GM11168 (cell line): ENCODE results near the gene APPBP2.

ENCODE experiments used
- in situ Hi-C: fragments of 300-500 bp; cut with MboI; formaldehyde crosslinking; loops from one replicate; pipeline ENCODE4 v1.12.0; 2022; ENCODE audit warnings: low sequenced_read_pairs; ENCODE audit not compliant: unreplicated experiment

Gene APPBP2

DNA sequence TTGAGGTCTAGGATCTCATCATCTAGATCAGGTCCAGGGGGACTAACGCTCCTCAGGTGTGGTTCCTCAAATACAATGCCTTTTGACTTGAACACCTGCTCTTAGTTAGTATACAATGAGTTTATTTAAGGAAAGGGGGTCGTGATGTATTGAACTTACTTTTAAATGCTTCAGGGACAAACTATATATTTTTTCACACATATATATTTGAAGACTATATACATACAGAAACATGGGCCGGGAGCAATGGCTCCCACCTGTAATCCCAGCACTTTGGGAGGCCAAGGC lies 122.6 kb downstream of the APPBP2 start:
- in situ Hi-C loops, result no loop called here

DNA sequence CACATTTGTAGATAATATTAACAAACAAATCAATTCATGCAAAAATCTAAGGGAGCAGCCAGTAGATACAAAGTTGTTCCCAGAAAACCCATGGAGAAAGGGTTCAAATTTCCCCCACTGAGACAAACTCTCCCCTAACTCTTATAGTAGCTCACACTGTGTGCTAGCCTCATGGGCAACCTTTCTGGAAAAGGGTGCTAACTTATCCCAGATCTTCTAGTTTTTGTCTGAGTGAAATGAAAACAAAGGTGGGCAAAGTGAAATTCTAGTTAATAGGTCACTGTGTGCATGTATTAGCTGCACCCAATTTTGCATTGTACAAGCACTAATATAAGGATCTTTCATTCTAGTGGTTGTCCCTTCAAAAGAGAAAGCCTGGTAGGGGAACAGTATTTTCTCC lies 124.2 kb downstream of the APPBP2 start:
- in situ Hi-C loops, result no loop called here

DNA sequence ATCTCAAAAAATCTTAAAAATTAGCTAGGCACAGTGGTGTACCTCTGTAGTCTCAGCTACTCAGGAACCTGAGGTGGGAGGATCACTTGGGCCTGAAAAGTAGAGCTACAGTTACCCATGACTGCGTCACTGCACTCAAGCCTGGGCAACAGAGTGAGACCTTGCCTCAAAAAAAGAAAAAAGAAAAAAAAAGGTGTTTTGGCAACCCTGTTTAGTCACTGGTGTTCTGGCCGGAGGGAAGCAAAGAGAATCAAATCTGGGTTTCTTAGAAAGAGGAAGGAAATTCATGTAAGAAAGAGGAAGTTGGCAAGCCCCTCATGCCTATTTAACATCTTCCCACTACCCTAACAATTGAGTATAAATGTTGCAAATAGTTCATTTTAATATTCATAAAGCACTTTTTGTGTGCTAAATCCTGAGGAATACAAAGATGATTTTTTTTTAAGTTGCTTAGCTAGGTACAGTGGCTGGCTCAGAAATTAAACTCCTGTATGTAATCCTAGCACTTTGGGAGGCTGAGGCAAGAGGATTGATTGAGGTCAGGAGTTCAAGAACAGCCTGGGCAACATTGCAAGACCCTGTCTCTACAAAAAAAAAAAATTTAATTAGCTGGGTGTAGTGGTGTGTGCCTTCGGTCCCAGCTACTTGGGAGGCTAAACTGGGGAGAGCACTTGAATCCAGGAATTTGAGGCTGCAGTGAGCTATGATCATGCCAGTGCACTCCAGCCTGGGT lies 127.6 kb downstream of the APPBP2 start:
- in situ Hi-C loops, result no loop called here

DNA sequence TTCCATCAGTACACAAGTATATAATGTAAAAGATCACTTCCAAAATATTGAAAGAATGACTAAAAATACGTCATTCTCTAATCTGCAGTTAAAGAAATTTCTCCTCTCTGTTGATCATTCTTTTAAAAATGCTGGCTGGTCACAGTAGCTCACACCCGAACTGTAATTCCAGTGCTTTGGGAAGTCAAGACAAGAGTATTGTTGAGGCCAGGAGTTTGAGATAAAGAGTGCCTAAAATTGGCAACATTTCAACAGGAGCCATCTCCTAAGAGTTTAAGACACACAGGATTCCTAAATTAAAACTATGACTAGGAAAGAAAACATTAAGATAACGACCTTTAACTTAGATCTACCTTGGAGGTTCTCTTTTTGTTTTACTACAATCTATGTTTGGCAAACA lies 129.6 kb downstream of the APPBP2 start:
- in situ Hi-C loops, result no loop called here

DNA sequence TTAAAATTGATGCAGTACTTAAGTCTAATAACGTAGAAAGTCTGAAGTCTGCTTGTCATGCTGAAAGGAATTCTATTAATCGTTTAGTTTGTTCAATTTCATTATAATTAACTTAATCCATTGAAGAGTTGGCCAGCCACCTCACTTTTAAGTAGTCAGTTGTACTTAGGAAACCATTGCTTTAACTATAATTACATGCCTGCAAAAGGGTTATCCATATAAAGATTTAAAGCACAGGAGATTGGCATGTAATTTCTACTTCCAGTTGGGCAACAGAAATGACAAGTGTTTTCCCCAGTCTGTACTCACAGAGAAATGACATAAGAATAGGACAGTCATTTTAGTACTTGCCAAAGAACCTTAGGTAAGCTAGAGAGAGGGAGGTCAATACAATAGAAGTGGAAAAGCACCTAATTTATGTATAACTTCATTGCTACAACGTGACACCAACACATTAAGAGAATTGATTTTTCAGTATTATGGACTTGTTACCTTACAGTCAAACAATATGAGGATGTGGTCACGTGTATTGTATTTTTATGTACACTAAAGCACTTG lies 130.5 kb downstream of the APPBP2 start:
- in situ Hi-C loops, result no loop called here

DNA sequence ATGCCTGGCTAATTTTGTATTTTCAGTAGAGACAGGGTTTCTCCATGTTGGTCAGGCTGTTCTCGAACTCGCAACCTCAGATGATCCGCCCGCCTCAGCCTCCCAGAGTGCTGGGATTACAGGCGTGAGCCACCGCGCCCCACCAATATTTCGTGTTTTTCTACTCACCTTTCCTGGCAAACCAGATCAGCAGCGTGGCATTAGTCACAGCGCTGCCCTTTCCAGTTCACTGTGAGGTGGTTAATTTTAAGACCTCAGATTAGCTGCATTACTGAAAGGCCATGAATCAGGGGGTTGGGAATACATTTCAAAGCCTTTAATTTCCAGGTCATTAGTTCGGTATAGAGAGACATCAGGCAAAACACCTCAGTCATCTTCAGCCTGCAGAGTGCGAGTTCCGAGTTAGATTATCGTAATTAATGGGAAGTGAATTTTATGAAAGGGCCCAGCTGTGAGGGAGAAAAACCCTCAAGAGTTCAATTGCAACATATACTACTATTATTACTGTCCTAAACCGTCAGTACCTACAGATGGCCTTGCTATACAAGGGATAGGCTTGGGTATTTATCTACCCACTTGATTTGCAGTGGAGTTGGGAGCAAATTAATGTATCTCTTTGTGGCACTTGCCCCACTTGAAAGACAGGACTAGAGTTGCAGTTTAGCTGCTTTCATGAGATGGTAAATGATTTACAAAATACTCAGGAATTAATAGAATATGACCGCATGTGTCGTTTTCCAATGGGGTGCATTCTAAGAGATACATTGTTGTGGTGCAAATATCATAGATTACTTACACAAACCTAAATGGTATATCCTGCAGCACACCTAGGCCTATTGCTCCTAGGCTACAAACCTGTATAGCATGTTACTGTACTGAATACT lies 132.0 kb downstream of the APPBP2 start:
- in situ Hi-C loops, result no loop called here
